H9 (cell line): Measurements from ENCODE around the gene ALKBH2. TPM values are rescaled to one million over a fixed set of nuclear protein-coding genes. Genes with fewer than 3 reads are reported as not detected.
A peak's percentile ranks its signal among the peaks of the same experiment; 100 is the strongest.

ENCODE experiments used
- DNase-seq: peaks from one replicate; pipeline ENCODE4 v3.0.0-alpha.2; 2017
- H2AFZ ChIP-seq: one replicate; pipeline ENCODE4 v1.6.1; 2013; ENCODE audit warnings: mild to moderate bottlenecking, low read length, control low read depth, moderate library complexity
- H2AK5ac ChIP-seq: 2 replicates; pipeline ENCODE4 v1.6.1; 2013; ENCODE audit warnings: low read length, control low read depth, mixed read lengths; ENCODE audit not compliant: insufficient read length
- H2BK120ac ChIP-seq: one replicate; pipeline ENCODE4 v1.6.1; 2013; ENCODE audit warnings: low read depth, mild to moderate bottlenecking, low read length, control low read depth, inconsistent platforms; ENCODE audit not compliant: poor library complexity, severe bottlenecking
- H2BK12ac ChIP-seq: 2 replicates; pipeline ENCODE4 v1.6.1; 2013; ENCODE audit warnings: low read length, control low read depth, mixed read lengths, low read depth; ENCODE audit not compliant: insufficient read length
- H2BK15ac ChIP-seq: 2 replicates; pipeline ENCODE4 v1.6.1; 2013; ENCODE audit warnings: low read depth, low read length, control low read depth
- H2BK20ac ChIP-seq: one replicate; pipeline ENCODE4 v1.6.1; 2013; ENCODE audit warnings: low read depth, mild to moderate bottlenecking, low read length, control low read depth, inconsistent platforms; ENCODE audit not compliant: poor library complexity, severe bottlenecking
- H2BK5ac ChIP-seq: 2 replicates; pipeline ENCODE4 v1.6.1; 2013; ENCODE audit warnings: low read length, control low read depth, mixed read lengths; ENCODE audit not compliant: insufficient read length
- H3K14ac ChIP-seq: 2 replicates; pipeline ENCODE4 v1.6.1; 2013; ENCODE audit warnings: low read length, control low read depth; ENCODE audit not compliant: insufficient read depth
- H3K18ac ChIP-seq: 2 replicates; pipeline ENCODE4 v1.6.1; 2013; ENCODE audit warnings: low read depth, mild to moderate bottlenecking, mixed read lengths, low read length, control low read depth; ENCODE audit not compliant: insufficient read length
- H3K23ac ChIP-seq: 2 replicates; pipeline ENCODE4 v1.6.1; 2013; ENCODE audit warnings: low read length, control low read depth, mixed read lengths, low read depth; ENCODE audit not compliant: insufficient read length
- H3K23me2 ChIP-seq: 2 replicates; pipeline ENCODE4 v1.6.1; 2013; ENCODE audit warnings: low read depth, mild to moderate bottlenecking, mixed read lengths, low read length, control low read depth; ENCODE audit not compliant: insufficient read length, poor library complexity, severe bottlenecking
- H3K27ac ChIP-seq: 2 replicates; pipeline ENCODE4 v1.5.1; 2013; ENCODE audit warnings: low read length, control low read depth, mixed read lengths, low read depth; ENCODE audit not compliant: insufficient read length
- H3K27me3 ChIP-seq: 2 replicates; pipeline ENCODE4 v1.6.1; 2013; ENCODE audit warnings: low read length, control low read depth, inconsistent platforms; ENCODE audit not compliant: insufficient read depth
- H3K4ac ChIP-seq: 2 replicates; pipeline ENCODE4 v1.6.1; 2013; ENCODE audit warnings: low read depth, mild to moderate bottlenecking, control low read depth, inconsistent platforms, low read length, moderate library complexity
- H3K4me1 ChIP-seq: 2 replicates; pipeline ENCODE4 v1.6.1; 2013; ENCODE audit warnings: low read length, control low read depth, inconsistent platforms; ENCODE audit not compliant: insufficient read depth
- H3K4me2 ChIP-seq: 2 replicates; pipeline ENCODE4 v1.6.1; 2013; ENCODE audit warnings: low read length, control low read depth, mixed read lengths; ENCODE audit not compliant: insufficient read length, insufficient read depth
- H3K56ac ChIP-seq: 2 replicates; pipeline ENCODE4 v1.6.1; 2013; ENCODE audit warnings: low read depth, mild to moderate bottlenecking, mixed read lengths, low read length, control low read depth; ENCODE audit not compliant: insufficient read length
- H3K79me1 ChIP-seq: 2 replicates; pipeline ENCODE4 v1.6.1; 2013; ENCODE audit warnings: low read depth, mild to moderate bottlenecking, moderate library complexity, low read length, control low read depth, inconsistent platforms; ENCODE audit not compliant: insufficient read depth, poor library complexity, severe bottlenecking
- H3K79me2 ChIP-seq: 2 replicates; pipeline ENCODE4 v1.6.1; 2013; ENCODE audit warnings: low read length, control low read depth, inconsistent platforms; ENCODE audit not compliant: insufficient read depth
- H3K9ac ChIP-seq: 2 replicates; pipeline ENCODE4 v1.6.1; 2013; ENCODE audit warnings: low read length, control low read depth, mixed read lengths; ENCODE audit not compliant: insufficient read length; ENCODE audit errors: extremely low read depth
- H3K9me3 ChIP-seq: one replicate; pipeline ENCODE4 v1.6.1; 2013; ENCODE audit warnings: low read depth, low read length, inconsistent platforms; ENCODE audit not compliant: control insufficient read depth
- H3T11ph ChIP-seq: one replicate; pipeline ENCODE4 v1.6.1; 2013; ENCODE audit warnings: mild to moderate bottlenecking, low read length, control low read depth, inconsistent platforms
- H4K20me1 ChIP-seq: one replicate; pipeline ENCODE4 v1.6.1; 2013; ENCODE audit not compliant: control insufficient read depth, insufficient read length, insufficient read depth
- H4K5ac ChIP-seq: 2 replicates; pipeline ENCODE4 v1.6.1; 2013; ENCODE audit warnings: low read depth, mild to moderate bottlenecking, mixed read lengths, low read length, control low read depth; ENCODE audit not compliant: insufficient read length
- H4K8ac ChIP-seq: replicated peaks from 2 replicates; pipeline ENCODE4 v1.6.1; 2013; ENCODE audit warnings: low read length, control low read depth, mixed read lengths, low read depth; ENCODE audit not compliant: insufficient read length
- H4K91ac ChIP-seq: 2 replicates; pipeline ENCODE4 v1.6.1; 2013; ENCODE audit warnings: low read depth, mild to moderate bottlenecking, moderate library complexity, mixed read lengths, low read length, control low read depth; ENCODE audit not compliant: insufficient read length
- H3K27ac Mint-ChIP-seq, 3 experiments: 2 replicates in 2 of 3; 3 replicates in 1 of 3; pipeline ENCODE4 v1.8.0; 2020 to 2021; ENCODE audit warnings: mixed read lengths in 3 of 3, mild to moderate bottlenecking in 1 of 3, moderate library complexity in 1 of 3
- H3K27me3 Mint-ChIP-seq: 2 replicates; pipeline ENCODE4 v1.8.0; 2021; ENCODE audit warnings: low read depth, mild to moderate bottlenecking, moderate library complexity, mixed read lengths
- H3K36me3 Mint-ChIP-seq, 3 experiments: 2 replicates in 2 of 3; 3 replicates in 1 of 3; pipeline ENCODE4 v1.8.0; 2020 to 2021; ENCODE audit warnings: low read depth in 3 of 3, mixed read lengths in 3 of 3; ENCODE audit not compliant: insufficient read depth in 1 of 3
- H3K4me1 Mint-ChIP-seq, 2 experiments: 2 replicates each; pipeline ENCODE4 v1.8.0; 2020; ENCODE audit warnings: mixed read lengths in 2 of 2
- H3K4me3 Mint-ChIP-seq, 2 experiments: 2 replicates in 1 of 2; 3 replicates in 1 of 2; pipeline ENCODE4 v1.8.0; 2020 to 2021; ENCODE audit warnings: mild to moderate bottlenecking in 2 of 2, mixed read lengths in 2 of 2, moderate library complexity in 1 of 2
- H3K9me3 Mint-ChIP-seq, 2 experiments: 2 replicates in 1 of 2; 3 replicates in 1 of 2; pipeline ENCODE4 v1.8.0; 2020; ENCODE audit warnings: mild to moderate bottlenecking in 2 of 2, mixed read lengths in 2 of 2, moderate library complexity in 1 of 2
- WGBS: extraction: QIAGEN DNeasy Blood & Tissue Kit; methylation state at CpG from one replicate; pipeline ENCODE4 v1.1.7; 2013; ENCODE audit warnings: missing lambda C conversion rate, low lambda C conversion rate, mixed read lengths; ENCODE audit not compliant: insufficient read length; ENCODE audit errors: extremely low coverage; 5-methylcytosine and 5-hydroxymethylcytosine counted together
- total RNA-seq: library from RNA; stranded (reverse); gene quantifications from 2 replicates; pipeline ENCODE4 v1.2.1, GENCODE V29; 2021
- TF ChIP-seq, protein P1 (sequence below): fragments of 200-600 bp; sonication (generic); conservative IDR thresholded peaks from 3 replicates; pipeline ENCODE4 v1.8.0; 2021; ENCODE audit warnings: antibody characterized with exemption, mild to moderate bottlenecking

ALKBH2 gene
- total RNA-seq, 1 experiment from 2014 or later: 24.4 TPM

DNA sequence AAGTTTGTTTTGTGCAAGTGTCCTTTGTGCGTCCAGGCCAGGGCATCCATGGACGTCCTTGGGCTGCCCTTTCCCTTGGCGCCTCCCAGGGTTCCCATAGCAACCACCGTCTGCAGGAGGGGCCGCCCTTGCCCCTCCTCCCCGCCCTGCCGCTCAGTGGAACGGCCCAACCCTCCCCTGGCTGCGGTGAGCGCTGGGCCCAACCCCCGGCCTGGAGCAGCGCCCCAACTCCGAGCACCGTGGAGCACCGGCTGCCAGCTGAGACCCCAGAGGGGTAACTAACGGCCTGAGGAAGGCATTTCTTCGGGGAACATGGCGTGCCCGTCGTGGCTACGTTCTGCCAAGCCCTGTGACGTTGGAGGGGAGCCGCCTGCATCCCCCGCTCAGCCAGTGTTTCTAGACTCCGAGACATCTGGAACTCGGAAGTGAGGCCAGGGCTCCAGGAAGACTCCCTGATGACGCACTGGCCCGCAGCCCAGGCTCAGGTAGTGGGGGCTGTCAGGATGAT lies 17.8 kb upstream of the ALKBH2 start:
- peak; percentile 93 for DNase-seq
- H2BK12ac ChIP-seq: no peak overlapping the region
- no peaks in the 10 kb centered on the region for H4K20me1 ChIP-seq
- H2BK120ac ChIP-seq: no peak overlapping the region
- H3K4me3 Mint-ChIP-seq: peak overlapping the region; percentile 42 to 68; a peak in 4 of 5 replicates
- no peak overlapping the region for H3K27ac ChIP-seq
- no peaks in the 10 kb centered on the region for H3K27me3 Mint-ChIP-seq
- TF ChIP-seq, protein P1, sequence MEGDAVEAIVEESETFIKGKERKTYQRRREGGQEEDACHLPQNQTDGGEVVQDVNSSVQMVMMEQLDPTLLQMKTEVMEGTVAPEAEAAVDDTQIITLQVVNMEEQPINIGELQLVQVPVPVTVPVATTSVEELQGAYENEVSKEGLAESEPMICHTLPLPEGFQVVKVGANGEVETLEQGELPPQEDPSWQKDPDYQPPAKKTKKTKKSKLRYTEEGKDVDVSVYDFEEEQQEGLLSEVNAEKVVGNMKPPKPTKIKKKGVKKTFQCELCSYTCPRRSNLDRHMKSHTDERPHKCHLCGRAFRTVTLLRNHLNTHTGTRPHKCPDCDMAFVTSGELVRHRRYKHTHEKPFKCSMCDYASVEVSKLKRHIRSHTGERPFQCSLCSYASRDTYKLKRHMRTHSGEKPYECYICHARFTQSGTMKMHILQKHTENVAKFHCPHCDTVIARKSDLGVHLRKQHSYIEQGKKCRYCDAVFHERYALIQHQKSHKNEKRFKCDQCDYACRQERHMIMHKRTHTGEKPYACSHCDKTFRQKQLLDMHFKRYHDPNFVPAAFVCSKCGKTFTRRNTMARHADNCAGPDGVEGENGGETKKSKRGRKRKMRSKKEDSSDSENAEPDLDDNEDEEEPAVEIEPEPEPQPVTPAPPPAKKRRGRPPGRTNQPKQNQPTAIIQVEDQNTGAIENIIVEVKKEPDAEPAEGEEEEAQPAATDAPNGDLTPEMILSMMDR: no peak
- H3K9me3 Mint-ChIP-seq: no peaks in the 10 kb centered on the region
- H2AK5ac ChIP-seq: no peak overlapping the region
- no peak overlapping the region for H3K23ac ChIP-seq
- H3K79me2 ChIP-seq: no peaks in the 10 kb centered on the region
- peaks cover 6% of the 10 kb centered on the region; the same call in 1 of the 2 replicates for H3K4me1 ChIP-seq
- no peak overlapping the region for H2BK5ac ChIP-seq
- H4K91ac ChIP-seq: no peak overlapping the region
- H3K79me1 ChIP-seq: no peaks in the 10 kb centered on the region
- H3K4ac ChIP-seq: no peak overlapping the region
- H3K23me2 ChIP-seq: peaks cover 4% of the 10 kb centered on the region
- H2BK20ac ChIP-seq: no peak overlapping the region
- H3K27me3 ChIP-seq: no peaks in the 10 kb centered on the region
- H4K8ac ChIP-seq: no peak overlapping the region
- no CpG with 5 or more reads among the region's 28 CpGs for WGBS
- no peak overlapping the region for H3K56ac ChIP-seq
- peak overlapping the region; percentile 33 for H3K9ac ChIP-seq
- H4K5ac ChIP-seq: no peak overlapping the region
- no peak overlapping the region for H2BK15ac ChIP-seq
- peak overlapping the region; percentile 47 for H3K4me2 ChIP-seq
- H3T11ph ChIP-seq: no peak overlapping the region
- H3K14ac ChIP-seq: peak overlapping the region; percentile 23; the same call in 1 of the 2 replicates
- peaks cover 19 to 46% (median 36%) of the 10 kb centered on the region in 3 experiments; a peak in 6 of 7 replicates for H3K36me3 Mint-ChIP-seq
- peak overlapping the region; percentile 86 for H3K18ac ChIP-seq
- H3K27ac Mint-ChIP-seq: peak overlapping the region; percentile 81 to 93 (median 90); a peak in 5 of 7 replicates
- no peak overlapping the region for H2AFZ ChIP-seq
- H3K9me3 ChIP-seq: no peaks in the 10 kb centered on the region
- peaks cover 18 to 22% of the 10 kb centered on the region in 2 experiments for H3K4me1 Mint-ChIP-seq
